ENCODE data around the gene KRTAP12-1.

The KRTAP12-1 gene

GRCh38 chr21:44713846-44714245 is 31.9 kb upstream of the KRTAP12-1 start:
- H4K20me1 ChIP-seq = peaks cover 0 to 40% (median 13%) of the 10 kb centered on the region in 11 experiments; a peak in 14 of 22 replicates
- H3K4me1 ChIP-seq = peaks cover 7 to 27% (median 19%) of the 10 kb centered on the region in 10 experiments; a peak in 16 of 20 replicates
- no peaks in the 10 kb centered on the region for H3K36me3 ChIP-seq
- TF ChIP-seq Cebpa-rat (IDR thresholded peaks at IDR 0.05) = no peak
- no peak overlapping the region for H3K4me2 ChIP-seq
- peaks cover 0 to 18% (median 0%) of the 10 kb centered on the region in 11 experiments; a peak in 1 of 22 replicates for H3K9me3 ChIP-seq (replicated peaks in 1 of 11)
- H3K27me3 ChIP-seq = peaks cover 67 to 82% (median 77%) of the 10 kb centered on the region in 11 experiments
- H3K9ac ChIP-seq = no peak overlapping the region
- no peak overlapping the region for H3K4me3 ChIP-seq
- H3K27ac ChIP-seq = no peak overlapping the region

- TF ChIP-seq Cebpa-rat (IDR thresholded peaks at IDR 0.05) = no peak
Measured at GRCh38 chr21:44713130-44713529, 31.2 kb upstream of the KRTAP12-1 start.

GRCh38 chr21:44712203-44713028 is 30.5 kb upstream of the KRTAP12-1 start:
- H3K9me3 ChIP-seq (replicated peaks in 1 of 11) = peaks cover 0 to 19% (median 0%) of the 10 kb centered on the region in 11 experiments; a peak in 1 of 22 replicates
- H3K27ac ChIP-seq = no peak overlapping the region
- TF ChIP-seq Cebpa-rat (IDR thresholded peaks at IDR 0.05) = no peak
- 0 out of 22 replicates have a peak overlapping the region, but pooled peaks of 1 of the 11 experiments have one; percentile 24 for H3K4me2 ChIP-seq
- H4K20me1 ChIP-seq = peaks cover 0 to 46% (median 21%) of the 10 kb centered on the region in 11 experiments; a peak in 14 of 22 replicates
- no peak overlapping the region for H3K4me3 ChIP-seq
- H3K27me3 ChIP-seq = peaks cover 75 to 93% (median 87%) of the 10 kb centered on the region in 11 experiments
- H3K9ac ChIP-seq = no peak overlapping the region
- H3K36me3 ChIP-seq = no peaks in the 10 kb centered on the region
- H3K4me1 ChIP-seq = peaks cover 7 to 27% (median 21%) of the 10 kb centered on the region in 10 experiments; a peak in 16 of 20 replicates

More at GRCh38 chr21:44713130-44713529, 31.2 kb upstream of the KRTAP12-1 start:
- H3K9me3 ChIP-seq (replicated peaks in 1 of 11) = peaks cover 0 to 18% (median 0%) of the 10 kb centered on the region in 11 experiments; a peak in 1 of 22 replicates
- H3K27ac ChIP-seq = no peak overlapping the region
- no peak overlapping the region for H3K4me2 ChIP-seq
- H3K9ac ChIP-seq = no peak overlapping the region
- peaks cover 7 to 27% (median 21%) of the 10 kb centered on the region in 10 experiments; a peak in 16 of 20 replicates for H3K4me1 ChIP-seq
- peaks cover 69 to 86% (median 81%) of the 10 kb centered on the region in 11 experiments for H3K27me3 ChIP-seq
- H3K36me3 ChIP-seq = no peaks in the 10 kb centered on the region
- peaks cover 0 to 46% (median 20%) of the 10 kb centered on the region in 11 experiments; a peak in 14 of 22 replicates for H4K20me1 ChIP-seq
- no peak overlapping the region for H3K4me3 ChIP-seq

- peaks cover 7 to 27% (median 21%) of the 10 kb centered on the region in 10 experiments; a peak in 16 of 20 replicates for H3K4me1 ChIP-seq
- H3K36me3 ChIP-seq = no peaks in the 10 kb centered on the region
- no peak within 1 kb of the TSS for H3K4me3 ChIP-seq
- peaks cover 3 to 28% (median 5%) of the 10 kb centered on the region in 11 experiments for H3K9me3 ChIP-seq (replicated peaks in 1 of 11)
- no peak within 1 kb of the TSS for H3K4me2 ChIP-seq
- H3K27ac ChIP-seq = no peak within 1 kb of the TSS
- H4K20me1 ChIP-seq = peaks cover 0 to 46% (median 21%) of the 10 kb centered on the region in 11 experiments; a peak in 14 of 22 replicates
- no peak within 1 kb of the TSS for H3K9ac ChIP-seq
- H3K27me3 ChIP-seq = peaks cover 84 to 99% (median 95%) of the 10 kb centered on the region in 11 experiments
- TF ChIP-seq Cebpa-rat (IDR thresholded peaks at IDR 0.05) = no peak
Measured at GRCh38 chr21:44711327-44712202, 29.6 kb upstream of the KRTAP12-1 start, which contains the start of gene TSPEAR. Gene TSPEAR, minus strand, starts transcription at chr21:44711572. Its CDS starts 58 bp downstream, at chr21:44711514.

- Histone ChIP-seq H4K20me1 (peaks cover 0 to 46% (median 21%) of the 10 kb centered on the region in 11 experiments; a peak in 14 of 22 replicates), H3K27ac (no peak overlapping the region), H3K9me3 (replicated peaks in 1 of 11) (peaks cover 11 to 31% (median 12%) of the 10 kb centered on the region in 11 experiments), H3K9ac (no peak overlapping the region), H3K4me3 (no peak overlapping the region), H3K4me2 (no peak overlapping the region), H3K4me1 (peaks cover 7 to 27% (median 21%) of the 10 kb centered on the region in 10 experiments; a peak in 16 of 20 replicates), H3K27me3 (peaks cover 90 to 100% (median 99%) of the 10 kb centered on the region in 11 experiments), H3K36me3 (no peaks in the 10 kb centered on the region)
- no peak for TF ChIP-seq Cebpa-rat (IDR thresholded peaks at IDR 0.05)
Measured at GRCh38 chr21:44710756-44711326, 28.9 kb upstream of the KRTAP12-1 start.

GRCh38 chr21:44710294-44710665 is 28.3 kb upstream of the KRTAP12-1 start:
- no peaks in the 10 kb centered on the region for H3K36me3 ChIP-seq
- H3K9me3 ChIP-seq (replicated peaks in 1 of 11) = peaks cover 14 to 33% (median 15%) of the 10 kb centered on the region in 11 experiments
- peaks cover 90 to 100% (median 97%) of the 10 kb centered on the region in 11 experiments for H3K27me3 ChIP-seq
- no peak for TF ChIP-seq Cebpa-rat (IDR thresholded peaks at IDR 0.05)
- H4K20me1 ChIP-seq = peaks cover 0 to 46% (median 21%) of the 10 kb centered on the region in 11 experiments; a peak in 14 of 22 replicates
- no peak overlapping the region for H3K9ac ChIP-seq
- no peak overlapping the region for H3K27ac ChIP-seq
- H3K4me2 ChIP-seq = no peak overlapping the region
- H3K4me1 ChIP-seq = peaks cover 7 to 25% (median 21%) of the 10 kb centered on the region in 10 experiments; a peak in 16 of 20 replicates
- H3K4me3 ChIP-seq = no peak overlapping the region

GRCh38 chr21:44709426-44710293 is 27.7 kb upstream of the KRTAP12-1 start:
- Histone ChIP-seq H3K36me3 (no peaks in the 10 kb centered on the region), H3K4me3 (peak overlapping the region in 3 of 10 experiments; percentile 22 to 27 (median 22); a peak in 4 of 20 replicates), H3K9me3 (replicated peaks in 1 of 11) (peaks cover 17 to 38% (median 19%) of the 10 kb centered on the region in 11 experiments), H4K20me1 (peaks cover 0 to 46% (median 21%) of the 10 kb centered on the region in 11 experiments; a peak in 14 of 22 replicates), H3K4me1 (peaks cover 7 to 24% (median 19%) of the 10 kb centered on the region in 10 experiments; a peak in 16 of 20 replicates), H3K27me3 (peaks cover 87 to 100% (median 97%) of the 10 kb centered on the region in 11 experiments), H3K4me2 (peak overlapping the region in 9 of 11 experiments; percentile 30 to 84 (median 48); a peak in 17 of 22 replicates), H3K27ac (no peak overlapping the region), H3K9ac (no peak overlapping the region)
- TF ChIP-seq Cebpa-rat (IDR thresholded peaks at IDR 0.05) = no peak
